BLaER1 (cell line): ENCODE results near the gene ALKBH1.

Experiments
- H3K27ac ChIP-seq: shearing (Covaris generic); formaldehyde crosslinking; 2 replicates; pipeline ENCODE4 v1.8.1; 2022
- H3K27me3 ChIP-seq: shearing (Covaris generic); formaldehyde crosslinking; 2 replicates; pipeline ENCODE4 v1.8.1; 2022
- H3K36me3 ChIP-seq: shearing (Covaris generic); formaldehyde crosslinking; 2 replicates; pipeline ENCODE4 v1.8.1; 2022
- H3K4me1 ChIP-seq: shearing (Covaris generic); formaldehyde crosslinking; 2 replicates; pipeline ENCODE4 v1.8.1; 2022
- H3K4me2 ChIP-seq: shearing (Covaris generic); formaldehyde crosslinking; 2 replicates; pipeline ENCODE4 v1.8.1; 2022
- H3K4me3 ChIP-seq: shearing (Covaris generic); formaldehyde crosslinking; 2 replicates; pipeline ENCODE4 v1.8.1; 2022
- H3K9ac ChIP-seq: shearing (Covaris generic); formaldehyde crosslinking; 2 replicates; pipeline ENCODE4 v1.8.1; 2022
- H3K9me3 ChIP-seq: shearing (Covaris generic); formaldehyde crosslinking; 2 replicates; pipeline ENCODE4 v1.8.1; 2022
- H4K20me1 ChIP-seq: shearing (Covaris generic); formaldehyde crosslinking; 2 replicates; pipeline ENCODE4 v1.8.1; 2022
- Cebpa-rat ChIP-seq: shearing (Covaris generic); IDR thresholded peaks from 2 replicates; pipeline ENCODE4 v1.8.1; 2022

ALKBH1 gene

GRCh38 chr14:77630111-77630510, 77.7 kb downstream of the ALKBH1 start:
- no peak overlapping the region for H3K4me2 ChIP-seq
- H3K27me3 ChIP-seq: no peaks in the 10 kb centered on the region
- H3K27ac ChIP-seq: no peak overlapping the region
- no peaks in the 10 kb centered on the region for H4K20me1 ChIP-seq
- TF ChIP-seq Cebpa-rat: no peak
- H3K4me1 ChIP-seq: no peaks in the 10 kb centered on the region
- H3K36me3 ChIP-seq: no peaks in the 10 kb centered on the region
- no peak overlapping the region for H3K9ac ChIP-seq
- H3K4me3 ChIP-seq: no peak overlapping the region
- peaks cover 51% of the 10 kb centered on the region for H3K9me3 ChIP-seq

- H3K4me1 ChIP-seq: no peaks in the 10 kb centered on the region
- no peaks in the 10 kb centered on the region for H3K36me3 ChIP-seq
- H3K27ac ChIP-seq: no peak overlapping the region
- TF ChIP-seq Cebpa-rat: no peak
- no peak overlapping the region for H3K9ac ChIP-seq
- H3K9me3 ChIP-seq: peaks cover 18% of the 10 kb centered on the region
- no peaks in the 10 kb centered on the region for H4K20me1 ChIP-seq
- no peaks in the 10 kb centered on the region for H3K27me3 ChIP-seq
- no peak overlapping the region for H3K4me2 ChIP-seq
- no peak overlapping the region for H3K4me3 ChIP-seq
Observed at GRCh38 chr14:77625360-77625759, 82.5 kb downstream of the ALKBH1 start.

GRCh38 chr14:77623201-77623600, 84.6 kb downstream of the ALKBH1 start:
- H3K4me3 ChIP-seq: no peak overlapping the region
- H3K9me3 ChIP-seq: peaks cover 4% of the 10 kb centered on the region
- no peak overlapping the region for H3K9ac ChIP-seq
- no peak for TF ChIP-seq Cebpa-rat
- H3K36me3 ChIP-seq: no peaks in the 10 kb centered on the region
- no peaks in the 10 kb centered on the region for H3K27me3 ChIP-seq
- H4K20me1 ChIP-seq: no peaks in the 10 kb centered on the region
- no peak overlapping the region for H3K27ac ChIP-seq
- H3K4me2 ChIP-seq: no peak overlapping the region
- H3K4me1 ChIP-seq: no peaks in the 10 kb centered on the region
